ENCODE data around the gene DNAJB4. TPM values are rescaled to one million over a fixed set of nuclear protein-coding genes. Genes with fewer than 3 reads are reported as not detected.
A peak's percentile ranks its signal among the peaks of the same experiment; 100 is the strongest.

The DNAJB4 gene
- total and polyA plus RNA-seq, 2 of the 8 experiments (the other 6 are each of a cell fraction or from before 2014, with no cell fraction given) = 6.6 to 21.8 TPM

DNA sequence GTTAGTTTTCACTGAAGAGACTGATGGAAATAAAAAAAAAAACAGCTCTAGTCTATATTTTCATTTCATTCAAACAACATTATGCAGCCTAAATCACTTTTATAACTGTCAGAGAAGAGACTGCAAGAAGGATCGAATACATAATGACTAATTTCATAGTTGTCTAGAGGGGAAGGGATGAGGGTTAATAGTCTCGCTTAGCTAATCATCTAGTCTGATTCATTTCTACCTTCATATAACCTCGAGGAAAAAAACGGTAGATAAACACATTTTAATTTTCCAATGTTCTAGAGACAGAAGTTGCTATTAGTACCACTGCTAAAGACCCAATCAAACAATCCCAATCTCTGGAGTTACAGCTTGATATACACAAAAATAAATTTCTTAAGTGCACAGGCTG is 29.4 kb upstream of the DNAJB4 start:
- WGBS, 2 experiments (ENCODE audit: extremely low coverage in 1 of 2, insufficient coverage in 1 of 2, insufficient read length in 1 of 2, insufficient replicate concordance in 2 of 2, low coverage in 1 of 2, low lambda C conversion rate in 2 of 2, missing lambda C conversion rate in 1 of 2) = 87% methylated on average over 4 of the region's 4 CpGs; no CpG with 5 or more reads in 1 of the 2 experiments
- no peak overlapping the region for H3K27ac ChIP-seq (ENCODE audit: low read depth, low read length)
- no peak overlapping the region for H4K91ac ChIP-seq (replicated peaks; ENCODE audit: insufficient read length, low read length)
- H3K56ac ChIP-seq (replicated peaks; ENCODE audit: insufficient read length, low read depth, low read length) = no peak overlapping the region
- no peak overlapping the region for H2BK12ac ChIP-seq (ENCODE audit: low read depth, low read length)
- no peak overlapping the region for H3K23ac ChIP-seq (ENCODE audit: insufficient read length)
- FAIRE-seq (no peak), DNase-seq (ENCODE audit: low read depth in 1 of 2, low spot score in 2 of 2) (no peak)
- no peak overlapping the region for H2BK5ac ChIP-seq (ENCODE audit: low read depth, low read length)
- no peak overlapping the region for H2AK5ac ChIP-seq (ENCODE audit: low read depth, low read length)
- ChIA-PET CTCF (ENCODE audit: partially characterized antibody) (interaction anchor here (1.2 kb wide), 1 partner anchor 134 kb away, joined by 3 read pairs; no protein-coding TSS in a partner anchor), POLR2A (ENCODE audit: partially characterized antibody) (interaction anchor here (0.7 to 9.3 kb wide), 14 partner anchors 8 to 317 kb away, joined by 3 to 180 read pairs (median 4); partner anchors contain the start of genes DNAJB4 and ZZZ3)
- H3K4me3 ChIP-seq (ENCODE audit: extremely low read depth in 1 of 4, insufficient read depth in 2 of 4, low read depth in 3 of 4, low read length in 4 of 4) = peak overlapping the region in 2 of 4 experiments; percentile 5 to 95; a peak in 3 of 8 replicates
- no peak overlapping the region for H4K8ac ChIP-seq (ENCODE audit: extremely low read depth, insufficient read depth, low read length)
- peaks cover 20 to 36% of the 10 kb centered on the region in 2 experiments for H4K20me1 ChIP-seq (replicated peaks in 1 of 2; ENCODE audit: control insufficient read depth in 1 of 2, insufficient read depth in 2 of 2, low read length in 2 of 2)
- peaks cover 61 to 96% of the 10 kb centered on the region in 2 experiments for H3K79me2 ChIP-seq (ENCODE audit: control insufficient read depth in 1 of 2, insufficient read depth in 2 of 2, low read length in 2 of 2)
- H3K9ac ChIP-seq (replicated peaks in 1 of 4; ENCODE audit: extremely low read depth in 1 of 4, low read depth in 3 of 4, low read length in 3 of 4) = peak overlapping the region in 1 of 4 experiments; percentile 9; a peak in 1 of 7 replicates
- peak overlapping the region; percentile 73 to 78; a peak in 3 of 4 replicates for H3K4me2 ChIP-seq (ENCODE audit: insufficient read depth in 1 of 2, low read depth in 2 of 2, low read length in 2 of 2)
- H3K18ac ChIP-seq (ENCODE audit: extremely low read depth, low read length) = no peak overlapping the region
- H2BK120ac ChIP-seq (replicated peaks; ENCODE audit: low read depth, low read length) = no peak overlapping the region
- H3K36me3 ChIP-seq (ENCODE audit: control insufficient read depth in 2 of 4, insufficient read depth in 4 of 4, low read length in 3 of 4) = peaks cover 0 to 45% (median 0%) of the 10 kb centered on the region in 4 experiments; a peak in 2 of 8 replicates
- peak overlapping the region; percentile 51 for H4K5ac ChIP-seq (ENCODE audit: insufficient read length, low read depth, low read length)
- H2AFZ ChIP-seq (ENCODE audit: low read length) = no peak overlapping the region
- H3K4me1 ChIP-seq (replicated peaks in 1 of 4; ENCODE audit: control insufficient read depth in 3 of 4, insufficient read depth in 4 of 4, low read length in 3 of 4) = peaks cover 0 to 13% (median 4%) of the 10 kb centered on the region in 4 experiments; a peak in 3 of 7 replicates
- no peaks in the 10 kb centered on the region for H3K27me3 ChIP-seq (replicated peaks in 1 of 4; ENCODE audit: control insufficient read depth in 3 of 4, extremely low read depth in 1 of 4, insufficient read depth in 3 of 4, low read length in 3 of 4)
- no peaks in the 10 kb centered on the region for H3K9me3 ChIP-seq (ENCODE audit: insufficient read depth in 2 of 2, low read depth in 1 of 2, low read length in 1 of 2)
- H3K23me2 ChIP-seq (ENCODE audit: low read depth, low read length) = peaks cover 7% of the 10 kb centered on the region; the same call in 1 of the 2 replicates
- H3K14ac ChIP-seq (ENCODE audit: insufficient read length) = no peak overlapping the region
- H3K79me1 ChIP-seq (ENCODE audit: low read depth, low read length) = no peaks in the 10 kb centered on the region; the same call in 1 of the 2 replicates
- no peak overlapping the region for H3K4ac ChIP-seq (replicated peaks; ENCODE audit: insufficient read length, low read depth, low read length)
- H2BK15ac ChIP-seq (ENCODE audit: low read length) = no peak overlapping the region
- no peak overlapping the region for H2BK20ac ChIP-seq (ENCODE audit: low read length)
- TF ChIP-seq TAF7 (optimal IDR thresholded peaks at IDR 0.05; ENCODE audit: borderline replicate concordance, low read depth, low read length) (no peak), SIX5 (IDR thresholded peaks at IDR 0.05; ENCODE audit: low read depth, low read length) (no peak), SP1 (IDR thresholded peaks at IDR 0.05; ENCODE audit: low read depth, low read length) (no peak), SAP30 (IDR thresholded peaks at IDR 0.05; ENCODE audit: insufficient read depth, insufficient replicate concordance, low read length) (no peak), RNF2 (IDR thresholded peaks at IDR 0.05; ENCODE audit: borderline replicate concordance, low read depth, low read length, missing control alignments, poor library complexity, severe bottlenecking) (no peak), TBP (IDR thresholded peaks at IDR 0.05; ENCODE audit: low read depth, low read length) (no peak), PHF8 (conservative IDR thresholded peaks at IDR 0.05; ENCODE audit: low read depth, low read length) (no peak), NRF1 (IDR thresholded peaks at IDR 0.05; ENCODE audit: low read depth, low read length) (no peak), GABPA (IDR thresholded peaks at IDR 0.05; ENCODE audit: borderline replicate concordance, insufficient read depth, low read length) (no peak), POLR2A (IDR thresholded peaks at IDR 0.05; ENCODE audit: control extremely low read depth in 1 of 2, low read depth in 2 of 2, low read length in 2 of 2) (no peak), ZNF274 (IDR thresholded peaks at IDR 0.05; ENCODE audit: borderline replicate concordance, extremely low read depth, low read length) (no peak)
- TF ChIP-seq, protein P1, sequence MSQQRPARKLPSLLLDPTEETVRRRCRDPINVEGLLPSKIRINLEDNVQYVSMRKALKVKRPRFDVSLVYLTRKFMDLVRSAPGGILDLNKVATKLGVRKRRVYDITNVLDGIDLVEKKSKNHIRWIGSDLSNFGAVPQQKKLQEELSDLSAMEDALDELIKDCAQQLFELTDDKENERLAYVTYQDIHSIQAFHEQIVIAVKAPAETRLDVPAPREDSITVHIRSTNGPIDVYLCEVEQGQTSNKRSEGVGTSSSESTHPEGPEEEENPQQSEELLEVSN (IDR thresholded peaks at IDR 0.05) = no peak
